GM12872 (cell line): Measurements from ENCODE around the gene DNM1.

Experiments
- CTCF ChIP-seq: IDR thresholded peaks from 3 replicates; pipeline ENCODE4 v1.5.1; 2011; ENCODE audit warnings: low read depth, mild to moderate bottlenecking, low read length, moderate library complexity; ENCODE audit not compliant: insufficient read depth

Gene DNM1

DNA sequence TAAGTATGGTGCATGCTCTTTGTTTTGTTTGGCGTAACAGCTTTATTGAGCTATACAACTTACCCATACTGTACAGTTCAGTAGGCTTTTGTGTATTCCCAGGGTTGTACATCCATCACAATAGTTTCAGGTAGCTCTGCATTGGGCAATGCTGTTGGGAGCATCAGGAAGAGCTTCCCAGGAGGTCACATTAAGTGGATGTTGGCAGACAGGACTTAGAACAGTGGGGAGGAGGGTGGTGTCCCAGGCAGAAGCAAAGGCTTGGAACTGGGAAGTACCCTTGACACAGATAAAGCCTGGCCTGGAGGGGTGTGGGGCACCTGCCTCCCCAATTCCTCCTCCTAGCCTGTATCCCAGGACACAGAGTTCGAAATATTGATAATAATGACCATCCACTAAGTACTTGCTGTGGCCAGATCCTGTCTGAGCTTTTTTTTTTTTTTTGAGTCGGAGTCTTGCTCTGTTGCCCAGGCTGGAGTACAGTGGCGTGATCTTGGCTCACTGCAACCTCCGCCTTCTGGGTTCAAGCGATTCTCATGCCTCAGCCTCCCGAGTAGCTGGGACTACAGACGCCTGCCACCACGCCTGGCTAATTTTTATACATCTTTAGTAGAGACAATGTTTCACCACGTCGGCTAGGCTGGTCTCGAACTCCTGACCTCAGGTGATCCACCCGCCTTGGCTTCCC, 41.8 kb upstream of the DNM1 start:
- no peak for TF ChIP-seq CTCF

DNA sequence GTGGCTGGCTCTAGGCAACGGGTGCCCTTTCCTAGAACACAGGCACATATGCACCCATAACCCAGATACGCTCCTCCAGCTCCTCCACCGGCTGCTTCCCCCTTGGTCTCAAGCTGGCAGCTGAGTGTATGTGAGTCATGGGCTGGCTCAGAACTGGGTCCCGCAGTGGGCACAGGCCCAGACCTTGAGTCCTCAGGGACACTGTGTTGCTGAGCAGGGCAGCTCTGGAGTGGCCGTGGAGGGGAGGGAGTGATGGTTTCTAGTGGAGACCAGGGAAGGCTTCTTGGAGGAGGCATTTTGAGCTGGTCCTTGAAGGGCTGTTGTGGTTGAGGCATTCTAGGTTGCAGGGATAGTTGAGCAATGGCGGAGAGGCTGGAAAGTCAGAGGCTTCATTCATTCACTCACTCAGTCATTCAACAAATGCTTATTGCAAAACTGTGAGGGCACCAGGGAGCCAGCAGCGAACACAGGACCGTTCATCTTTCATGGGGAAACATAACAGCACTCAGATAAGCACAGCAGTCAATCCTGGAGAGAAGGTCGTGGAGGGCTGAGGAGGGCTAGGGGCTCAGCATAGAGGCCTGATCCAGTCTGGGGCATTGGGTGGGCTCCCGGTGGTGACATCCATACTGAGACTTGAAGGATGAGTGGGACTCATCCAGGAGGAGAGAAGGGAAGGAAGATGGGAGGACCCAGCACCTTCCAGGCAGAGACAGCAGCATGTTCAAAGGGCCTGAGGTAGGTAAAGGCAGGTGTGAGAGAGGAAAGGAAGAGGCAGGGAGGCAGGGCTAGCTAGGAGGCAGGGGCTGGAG, 40.8 kb upstream of the DNM1 start:
- TF ChIP-seq CTCF: no peak

GRCh38 chr9:128163027-128163515, 40.1 kb upstream of the DNM1 start:
- TF ChIP-seq CTCF: no peak

GRCh38 chr9:128163523-128164306, 39.5 kb upstream of the DNM1 start:
- no peak for TF ChIP-seq CTCF

DNA sequence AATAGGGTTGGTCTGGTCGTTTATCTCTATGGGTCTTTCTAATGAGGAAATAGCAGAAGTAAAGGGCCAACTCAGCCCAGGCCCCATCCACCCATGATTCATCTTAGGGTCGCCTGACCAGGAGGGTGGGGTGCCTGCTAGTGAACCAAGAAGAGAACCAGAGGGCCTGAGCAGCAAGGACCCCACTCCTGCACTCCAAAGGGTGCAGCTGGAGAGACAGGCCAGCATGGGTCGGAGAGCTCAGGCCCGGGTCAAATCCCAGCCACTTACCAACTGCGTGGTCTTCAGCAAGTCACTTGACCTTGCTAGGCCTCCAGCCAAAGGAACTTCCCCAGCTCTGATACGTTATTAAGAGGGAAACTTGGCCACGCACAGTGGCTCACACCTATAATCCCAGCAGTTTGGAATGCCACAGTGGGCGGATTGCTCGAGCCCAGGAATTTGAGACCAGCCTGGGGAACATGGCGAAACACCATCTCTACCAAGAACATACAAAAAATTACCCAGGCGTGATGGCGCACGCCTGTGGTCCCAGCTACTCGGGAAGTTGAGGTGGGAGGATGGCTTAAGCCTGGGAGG, 38.8 kb upstream of the DNM1 start:
- TF ChIP-seq CTCF: no peak

DNA sequence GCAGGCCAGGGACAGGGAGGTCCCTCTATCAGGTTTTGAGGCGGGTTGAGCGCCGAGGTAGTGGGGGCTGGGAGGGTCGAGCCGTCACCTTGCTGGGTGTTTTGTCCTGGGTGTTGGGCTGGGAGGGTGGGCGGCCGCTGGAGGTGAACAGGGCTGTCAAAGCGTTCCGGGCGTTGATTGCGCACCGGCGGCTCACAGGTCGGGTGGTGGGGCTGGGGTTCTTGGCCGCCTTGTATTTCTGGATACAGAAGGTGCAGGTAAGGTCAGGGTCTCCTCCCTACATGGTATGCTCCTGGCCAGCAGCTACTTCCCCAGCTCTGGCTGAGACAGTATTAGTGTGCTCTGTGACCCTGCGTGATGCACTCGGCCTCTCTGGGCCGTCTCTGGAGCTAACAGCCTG, 37.0 kb upstream of the DNM1 start:
- no peak for TF ChIP-seq CTCF

DNA sequence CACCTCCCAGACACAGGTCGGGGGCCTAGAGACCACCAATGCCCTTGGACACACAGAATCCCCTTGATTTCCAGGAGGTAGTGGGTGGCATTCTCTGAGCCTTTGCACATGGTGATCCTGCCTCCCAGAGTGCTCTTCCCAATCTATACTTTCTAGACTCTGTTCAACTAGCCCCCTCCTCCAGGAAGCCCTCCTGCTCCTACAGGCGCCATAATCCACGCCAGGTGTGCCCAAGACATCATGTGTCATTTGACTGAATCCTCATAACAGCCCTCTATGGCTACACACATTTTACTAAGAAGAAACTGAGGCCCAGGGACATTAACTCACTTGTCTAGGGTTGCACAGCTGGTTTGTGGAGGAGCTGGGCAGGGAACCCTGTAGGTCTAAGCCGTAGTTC, 36.0 kb upstream of the DNM1 start:
- TF ChIP-seq CTCF: no peak
